Epithelial cell of esophagus (primary cell): ENCODE data around the gene TMEM196.

Experiments used
- DNase-seq: peaks from one replicate; pipeline ENCODE4 v3.0.0; 2010; ENCODE audit warnings: low read depth
- H3K4me3 ChIP-seq: 2 replicates; pipeline ENCODE4 v1.5.1; 2011; ENCODE audit warnings: mild to moderate bottlenecking, low read length, control low read depth
- TF ChIP-seq, protein P1 (sequence below): IDR thresholded peaks from 2 replicates; pipeline ENCODE4 v1.5.1; 2011; ENCODE audit warnings: low read depth, mild to moderate bottlenecking, low read length, control low read depth, inconsistent platforms; ENCODE audit not compliant: insufficient read depth; ENCODE audit errors: missing control alignments

TMEM196 gene

GRCh38 chr7:19708397-19709248 is 64.8 kb downstream of the TMEM196 start, which contains the start of gene POLR1F:
POLR1F (minus strand) TSS chr7:19709037; CDS start chr7:19709016, 21 bp downstream.
- TF ChIP-seq, protein P1, sequence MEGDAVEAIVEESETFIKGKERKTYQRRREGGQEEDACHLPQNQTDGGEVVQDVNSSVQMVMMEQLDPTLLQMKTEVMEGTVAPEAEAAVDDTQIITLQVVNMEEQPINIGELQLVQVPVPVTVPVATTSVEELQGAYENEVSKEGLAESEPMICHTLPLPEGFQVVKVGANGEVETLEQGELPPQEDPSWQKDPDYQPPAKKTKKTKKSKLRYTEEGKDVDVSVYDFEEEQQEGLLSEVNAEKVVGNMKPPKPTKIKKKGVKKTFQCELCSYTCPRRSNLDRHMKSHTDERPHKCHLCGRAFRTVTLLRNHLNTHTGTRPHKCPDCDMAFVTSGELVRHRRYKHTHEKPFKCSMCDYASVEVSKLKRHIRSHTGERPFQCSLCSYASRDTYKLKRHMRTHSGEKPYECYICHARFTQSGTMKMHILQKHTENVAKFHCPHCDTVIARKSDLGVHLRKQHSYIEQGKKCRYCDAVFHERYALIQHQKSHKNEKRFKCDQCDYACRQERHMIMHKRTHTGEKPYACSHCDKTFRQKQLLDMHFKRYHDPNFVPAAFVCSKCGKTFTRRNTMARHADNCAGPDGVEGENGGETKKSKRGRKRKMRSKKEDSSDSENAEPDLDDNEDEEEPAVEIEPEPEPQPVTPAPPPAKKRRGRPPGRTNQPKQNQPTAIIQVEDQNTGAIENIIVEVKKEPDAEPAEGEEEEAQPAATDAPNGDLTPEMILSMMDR, result peak; percentile 92
- peak within 1 kb of the TSS; percentile 95 for H3K4me3 ChIP-seq
- DNase-seq, result peak; percentile 96

- TF ChIP-seq, protein P1, result no peak
- peak overlapping the region; percentile 95 for H3K4me3 ChIP-seq
- peak; percentile 14 for DNase-seq
Measured at GRCh38 chr7:19707240-19707639, 66.2 kb downstream of the TMEM196 start.

- no peak overlapping the region for H3K4me3 ChIP-seq
- DNase-seq, result no peak
- TF ChIP-seq, protein P1, result no peak
Measured at GRCh38 chr7:19705663-19706062, 67.8 kb downstream of the TMEM196 start.

- no peak for DNase-seq
- TF ChIP-seq, protein P1, result no peak
- H3K4me3 ChIP-seq, result no peak overlapping the region
Measured at GRCh38 chr7:19701471-19701870, 71.9 kb downstream of the TMEM196 start.

- TF ChIP-seq, protein P1, result no peak
- DNase-seq, result no peak
- no peak overlapping the region for H3K4me3 ChIP-seq
Measured at GRCh38 chr7:19700936-19701335, 72.5 kb downstream of the TMEM196 start.

DNA sequence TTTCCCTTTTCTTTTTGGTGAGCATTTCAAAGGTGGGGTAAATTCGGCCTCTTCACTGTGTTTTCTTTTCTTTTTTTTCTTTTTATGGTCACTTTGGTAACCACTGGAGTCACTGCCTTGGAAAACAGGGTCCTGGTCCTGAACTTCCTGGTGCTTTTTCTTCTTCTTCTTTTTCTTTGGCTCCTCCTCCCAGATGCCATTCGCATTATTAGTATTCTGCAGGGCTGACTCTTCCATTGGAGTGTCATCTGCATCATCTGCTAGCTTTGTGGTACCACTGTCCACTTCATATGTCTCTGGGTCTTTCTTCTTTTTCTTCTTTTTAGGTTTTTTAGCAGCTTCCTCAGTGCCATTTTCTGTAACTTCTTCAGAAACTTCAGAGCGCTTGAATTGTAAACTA is 75.1 kb downstream of the TMEM196 start:
- DNase-seq, result no peak
- H3K4me3 ChIP-seq, result no peak overlapping the region
- TF ChIP-seq, protein P1, result no peak
